Activated CD8-positive, alpha-beta T cell treated with anti-CD3 and anti-CD28 coated beads for 36 hours (primary cell): ENCODE data around the gene RNF150. TPM values are rescaled to one million over a fixed set of nuclear protein-coding genes. Genes with fewer than 3 reads are reported as not detected.

Experiments
- ATAC-seq: fragments of 200-7000 bp; cut with Tn5 transposase; one replicate; pipeline ENCODE4 v1.10.0; 2021; ENCODE audit warnings: mild to moderate bottlenecking, moderate library complexity
- CTCF ChIA-PET: fragments of 350-600 bp; sonication (Branson Sonifier 250); formaldehyde crosslinking; loops from one replicate; lab custom pipeline; 2021; ENCODE audit warnings: antibody characterized with exemption; lab: Charles Lee
- POLR2A ChIA-PET: fragments of 350-600 bp; sonication (Branson Sonifier 250); formaldehyde crosslinking; loops from one replicate; lab custom pipeline; 2021; ENCODE audit warnings: antibody characterized with exemption; lab: Charles Lee
- DNase-seq: peaks from one replicate; pipeline ENCODE4 v3.0.0-alpha.2; 2020
- H3K27ac Mint-ChIP-seq: one replicate; pipeline ENCODE4 v1.8.0; 2021; ENCODE audit warnings: mild to moderate bottlenecking, mixed read lengths
- H3K27me3 Mint-ChIP-seq: one replicate; pipeline ENCODE4 v1.8.0; 2021; ENCODE audit warnings: mixed read lengths
- H3K36me3 Mint-ChIP-seq: one replicate; pipeline ENCODE4 v1.8.0; 2021; ENCODE audit warnings: low read depth, mixed read lengths
- H3K4me1 Mint-ChIP-seq: one replicate; pipeline ENCODE4 v1.8.0; 2021; ENCODE audit warnings: low read depth, mixed read lengths
- H3K4me3 Mint-ChIP-seq: one replicate; pipeline ENCODE4 v1.8.0; 2021; ENCODE audit warnings: mild to moderate bottlenecking, moderate library complexity, mixed read lengths
- H3K9me3 Mint-ChIP-seq: one replicate; pipeline ENCODE4 v1.8.0; 2021; ENCODE audit warnings: mixed read lengths
- CTCF ChIP-seq: fragments of 200-600 bp; IDR thresholded peaks from one replicate; pipeline ENCODE4 v1.8.0; 2022; ENCODE audit warnings: antibody characterized with exemption, mild to moderate bottlenecking
- intact Hi-C: fragments of 100-400 bp; cut with micrococcal nuclease; formaldehyde crosslinking; loops from one replicate; pipeline ENCODE4 v1.10.0; 2022
- total RNA-seq, 2 experiments: library from RNA; stranded (reverse); gene quantifications; one replicate each; pipeline ENCODE4 v1.2.3, GENCODE V29; 2021

RNF150 gene
- total RNA-seq, 2 experiments from 2014 or later: 0.09 to 0.43 TPM

- ChIA-PET POLR2A (no interaction called here), CTCF (no interaction called here)
- Mint-ChIP-seq H3K36me3 (no peaks in the 10 kb centered on the region), H3K27me3 (no peaks in the 10 kb centered on the region), H3K27ac (no peak overlapping the region), H3K4me1 (no peaks in the 10 kb centered on the region), H3K4me3 (no peak overlapping the region), H3K9me3 (no peaks in the 10 kb centered on the region)
- intact Hi-C loops: no loop called here
- TF ChIP-seq CTCF: no peak
- no peak for DNase-seq
- ATAC-seq: no peak
These were observed 162.0 kb downstream of the RNF150 start for GRCh38 chr4:140971077-140971792.

DNA sequence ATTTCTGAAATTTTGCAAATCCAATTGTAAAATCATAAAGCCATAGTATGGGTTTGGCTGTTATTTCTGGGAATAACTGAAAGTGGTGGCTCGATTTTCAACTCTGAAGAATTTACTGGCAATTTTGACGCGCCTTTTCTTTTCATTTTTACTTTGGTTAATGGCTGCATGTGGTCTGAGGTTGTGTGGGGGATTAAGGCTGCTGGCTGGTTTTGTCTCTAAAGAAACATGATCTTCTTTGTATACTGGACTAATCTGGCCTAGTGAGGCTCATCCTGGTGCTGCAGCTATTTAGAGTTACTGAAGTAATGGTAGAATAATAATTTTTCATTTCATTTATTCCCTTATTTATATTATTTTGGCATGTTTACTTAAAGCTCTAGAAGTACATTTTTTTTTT lies 164.0 kb downstream of the RNF150 start:
- Mint-ChIP-seq H3K36me3 (no peaks in the 10 kb centered on the region), H3K4me3 (no peak overlapping the region), H3K9me3 (no peaks in the 10 kb centered on the region), H3K4me1 (no peaks in the 10 kb centered on the region), H3K27me3 (no peaks in the 10 kb centered on the region), H3K27ac (no peak overlapping the region)
- ChIA-PET CTCF (no interaction called here), POLR2A (no interaction called here)
- DNase-seq: no peak
- intact Hi-C loops: no loop called here
- TF ChIP-seq CTCF: no peak
- no peak for ATAC-seq

DNA sequence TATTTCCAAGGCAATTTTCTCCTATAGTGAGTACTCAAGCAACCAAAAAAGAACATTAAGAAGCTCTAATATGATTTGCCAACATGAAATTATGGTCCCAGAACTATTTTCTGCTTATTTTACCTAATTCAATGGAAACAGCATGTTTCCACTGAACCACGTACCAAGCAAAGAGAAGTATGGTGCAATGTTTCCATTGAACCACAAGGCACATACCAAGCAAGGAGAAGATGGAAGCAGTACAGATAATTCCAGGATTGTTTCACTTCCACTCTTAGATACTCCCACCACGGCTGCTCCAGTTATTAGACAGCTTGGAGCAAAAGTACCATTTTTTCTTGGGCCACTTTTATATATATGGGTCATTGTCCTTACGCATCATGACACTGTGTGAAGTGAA lies 164.9 kb downstream of the RNF150 start:
- no peaks in the 10 kb centered on the region for H3K27me3 Mint-ChIP-seq
- ChIA-PET POLR2A (no interaction called here), CTCF (no interaction called here)
- no peak overlapping the region for H3K27ac Mint-ChIP-seq
- no peaks in the 10 kb centered on the region for H3K36me3 Mint-ChIP-seq
- no peaks in the 10 kb centered on the region for H3K4me1 Mint-ChIP-seq
- no peaks in the 10 kb centered on the region for H3K9me3 Mint-ChIP-seq
- no peak for DNase-seq
- ATAC-seq: no peak
- H3K4me3 Mint-ChIP-seq: no peak overlapping the region
- intact Hi-C loops: no loop called here
- TF ChIP-seq CTCF: no peak

GRCh38 chr4:140963883-140964282 lies 169.4 kb downstream of the RNF150 start:
- Mint-ChIP-seq H3K36me3 (no peaks in the 10 kb centered on the region), H3K27me3 (peaks cover 2% of the 10 kb centered on the region), H3K9me3 (no peaks in the 10 kb centered on the region), H3K27ac (no peak overlapping the region), H3K4me3 (no peak overlapping the region), H3K4me1 (no peaks in the 10 kb centered on the region)
- ChIA-PET POLR2A (no interaction called here), CTCF (no interaction called here)
- intact Hi-C loops: no loop called here
- ATAC-seq (no peak), DNase-seq (no peak)
- no peak for TF ChIP-seq CTCF

- ChIA-PET CTCF (no interaction called here), POLR2A (no interaction called here)
- no peaks in the 10 kb centered on the region for H3K36me3 Mint-ChIP-seq
These were observed 177.6 kb downstream of the RNF150 start for GRCh38 chr4:140955641-140956040.

More at GRCh38 chr4:140955641-140956040, 177.6 kb downstream of the RNF150 start:
- ATAC-seq (no peak), DNase-seq (no peak)
- no peak overlapping the region for H3K27ac Mint-ChIP-seq
- intact Hi-C loops: no loop called here
- peaks cover 4% of the 10 kb centered on the region for H3K27me3 Mint-ChIP-seq
- no peak overlapping the region for H3K4me3 Mint-ChIP-seq
- TF ChIP-seq CTCF: no peak
- H3K9me3 Mint-ChIP-seq: no peaks in the 10 kb centered on the region
- H3K4me1 Mint-ChIP-seq: no peaks in the 10 kb centered on the region
